Glutamatergic neuron (in vitro differentiated cells): Measurements from ENCODE around the gene NCEH1. TPM values are rescaled to one million over a fixed set of nuclear protein-coding genes. Genes with fewer than 3 reads are reported as not detected.

Experiments
- DNase-seq: peaks from one replicate; pipeline ENCODE4 v3.0.0; 2022
- H3K27ac Mint-ChIP-seq: one replicate; pipeline ENCODE4 v1.8.0; 2020; ENCODE audit warnings: mild to moderate bottlenecking, mixed read lengths, inconsistent platforms; ENCODE audit not compliant: unreplicated experiment
- H3K27me3 Mint-ChIP-seq: one replicate; pipeline ENCODE4 v1.8.0; 2020; ENCODE audit warnings: mild to moderate bottlenecking, moderate library complexity, mixed read lengths, inconsistent platforms; ENCODE audit not compliant: unreplicated experiment
- H3K36me3 Mint-ChIP-seq: one replicate; pipeline ENCODE4 v1.8.0; 2020; ENCODE audit warnings: mild to moderate bottlenecking, mixed read lengths, inconsistent platforms; ENCODE audit not compliant: unreplicated experiment
- H3K4me1 Mint-ChIP-seq: one replicate; pipeline ENCODE4 v1.8.0; 2020; ENCODE audit warnings: mild to moderate bottlenecking, low read depth, mixed read lengths, inconsistent platforms; ENCODE audit not compliant: unreplicated experiment
- H3K4me3 Mint-ChIP-seq: one replicate; pipeline ENCODE4 v1.8.0; 2020; ENCODE audit warnings: mild to moderate bottlenecking, mixed read lengths, inconsistent platforms; ENCODE audit not compliant: unreplicated experiment
- H3K9me3 Mint-ChIP-seq: one replicate; pipeline ENCODE4 v1.8.0; 2020; ENCODE audit warnings: mild to moderate bottlenecking, moderate library complexity, mixed read lengths, inconsistent platforms; ENCODE audit not compliant: unreplicated experiment
- CTCF ChIP-seq: fragments of 200-600 bp; sonication (generic); IDR thresholded peaks from one replicate; pipeline ENCODE4 v1.5.0; 2021; ENCODE audit not compliant: partially characterized antibody, unreplicated experiment
- total RNA-seq: library from RNA; stranded (reverse); fragmentation: NEBNext Ultra II Directional; extraction: Animal tissue kit (Norgen Biotek cat#: 25700); gene quantifications from one replicate; pipeline ENCODE4 v1.2.1, GENCODE V29; 2021; ENCODE audit not compliant: unreplicated experiment

Gene NCEH1
- total RNA-seq, 1 donor from 2014 or later: 1.5 TPM

- no peak for DNase-seq
- H3K4me3 Mint-ChIP-seq: no peak overlapping the region
- peaks cover 6% of the 10 kb centered on the region for H3K36me3 Mint-ChIP-seq
- no peaks in the 10 kb centered on the region for H3K27me3 Mint-ChIP-seq
- no peak overlapping the region for H3K27ac Mint-ChIP-seq
- no peak for TF ChIP-seq CTCF
- no peaks in the 10 kb centered on the region for H3K4me1 Mint-ChIP-seq
- no peaks in the 10 kb centered on the region for H3K9me3 Mint-ChIP-seq
Measured at GRCh38 chr3:172592898-172593669, 117.8 kb downstream of the NCEH1 start.

GRCh38 chr3:172591876-172592771 is 118.7 kb downstream of the NCEH1 start:
- H3K4me1 Mint-ChIP-seq: no peaks in the 10 kb centered on the region
- no peak for DNase-seq
- H3K27ac Mint-ChIP-seq: no peak overlapping the region
- H3K9me3 Mint-ChIP-seq: no peaks in the 10 kb centered on the region
- H3K27me3 Mint-ChIP-seq: no peaks in the 10 kb centered on the region
- H3K4me3 Mint-ChIP-seq: no peak overlapping the region
- H3K36me3 Mint-ChIP-seq: peaks cover 6% of the 10 kb centered on the region
- TF ChIP-seq CTCF: no peak

- Mint-ChIP-seq H3K4me1 (no peaks in the 10 kb centered on the region), H3K27me3 (no peaks in the 10 kb centered on the region), H3K36me3 (peaks cover 6% of the 10 kb centered on the region), H3K4me3 (no peak overlapping the region), H3K27ac (no peak overlapping the region), H3K9me3 (no peaks in the 10 kb centered on the region)
- no peak for DNase-seq
- no peak for TF ChIP-seq CTCF
Measured at GRCh38 chr3:172591125-172591605, 119.7 kb downstream of the NCEH1 start.

GRCh38 chr3:172586436-172586835 is 124.4 kb downstream of the NCEH1 start:
- no peak for TF ChIP-seq CTCF
- no peak overlapping the region for H3K27ac Mint-ChIP-seq

More at GRCh38 chr3:172586436-172586835, 124.4 kb downstream of the NCEH1 start:
- H3K27me3 Mint-ChIP-seq: no peaks in the 10 kb centered on the region
- H3K4me1 Mint-ChIP-seq: no peaks in the 10 kb centered on the region
- H3K4me3 Mint-ChIP-seq: no peak overlapping the region
- DNase-seq: no peak
- H3K9me3 Mint-ChIP-seq: no peaks in the 10 kb centered on the region
- peaks cover 6% of the 10 kb centered on the region for H3K36me3 Mint-ChIP-seq
